ENCODE results near the gene HPX.

DNA sequence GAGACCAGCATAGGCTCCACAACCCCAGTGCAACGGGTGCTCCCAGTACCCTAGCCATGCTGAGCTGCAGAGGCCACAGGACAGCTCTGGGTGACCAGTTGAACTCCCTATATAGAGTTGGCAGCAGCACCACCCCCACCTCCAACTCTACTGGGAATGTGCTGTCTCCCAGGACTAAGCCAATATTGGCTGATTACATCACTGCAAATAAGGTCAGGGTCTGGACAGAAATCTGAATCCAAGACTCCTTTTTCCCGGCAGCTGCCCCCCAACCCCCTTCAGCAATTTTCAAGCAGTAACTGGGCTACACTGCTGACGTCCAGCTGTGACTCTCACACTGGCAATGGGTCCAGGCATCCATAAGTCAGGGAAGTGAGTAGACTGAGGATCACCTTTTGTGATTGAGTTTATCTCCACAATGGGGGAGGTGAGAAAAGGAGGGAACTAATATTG lies at the start of gene HPX:
- TF ChIP-seq, protein P1, sequence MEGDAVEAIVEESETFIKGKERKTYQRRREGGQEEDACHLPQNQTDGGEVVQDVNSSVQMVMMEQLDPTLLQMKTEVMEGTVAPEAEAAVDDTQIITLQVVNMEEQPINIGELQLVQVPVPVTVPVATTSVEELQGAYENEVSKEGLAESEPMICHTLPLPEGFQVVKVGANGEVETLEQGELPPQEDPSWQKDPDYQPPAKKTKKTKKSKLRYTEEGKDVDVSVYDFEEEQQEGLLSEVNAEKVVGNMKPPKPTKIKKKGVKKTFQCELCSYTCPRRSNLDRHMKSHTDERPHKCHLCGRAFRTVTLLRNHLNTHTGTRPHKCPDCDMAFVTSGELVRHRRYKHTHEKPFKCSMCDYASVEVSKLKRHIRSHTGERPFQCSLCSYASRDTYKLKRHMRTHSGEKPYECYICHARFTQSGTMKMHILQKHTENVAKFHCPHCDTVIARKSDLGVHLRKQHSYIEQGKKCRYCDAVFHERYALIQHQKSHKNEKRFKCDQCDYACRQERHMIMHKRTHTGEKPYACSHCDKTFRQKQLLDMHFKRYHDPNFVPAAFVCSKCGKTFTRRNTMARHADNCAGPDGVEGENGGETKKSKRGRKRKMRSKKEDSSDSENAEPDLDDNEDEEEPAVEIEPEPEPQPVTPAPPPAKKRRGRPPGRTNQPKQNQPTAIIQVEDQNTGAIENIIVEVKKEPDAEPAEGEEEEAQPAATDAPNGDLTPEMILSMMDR (IDR thresholded peaks at IDR 0.05): no peak
- no peak for TF ChIP-seq ZFX (IDR thresholded peaks at IDR 0.05; ENCODE audit: borderline replicate concordance)
